ENCODE results near the gene ZFHX2. TPM values are rescaled to one million over a fixed set of nuclear protein-coding genes. Genes with fewer than 3 reads are reported as not detected.

Gene ZFHX2
- total RNA-seq, 8 experiments from 2014 or later: 2.3 to 7.9 (median 4.7) TPM

DNA sequence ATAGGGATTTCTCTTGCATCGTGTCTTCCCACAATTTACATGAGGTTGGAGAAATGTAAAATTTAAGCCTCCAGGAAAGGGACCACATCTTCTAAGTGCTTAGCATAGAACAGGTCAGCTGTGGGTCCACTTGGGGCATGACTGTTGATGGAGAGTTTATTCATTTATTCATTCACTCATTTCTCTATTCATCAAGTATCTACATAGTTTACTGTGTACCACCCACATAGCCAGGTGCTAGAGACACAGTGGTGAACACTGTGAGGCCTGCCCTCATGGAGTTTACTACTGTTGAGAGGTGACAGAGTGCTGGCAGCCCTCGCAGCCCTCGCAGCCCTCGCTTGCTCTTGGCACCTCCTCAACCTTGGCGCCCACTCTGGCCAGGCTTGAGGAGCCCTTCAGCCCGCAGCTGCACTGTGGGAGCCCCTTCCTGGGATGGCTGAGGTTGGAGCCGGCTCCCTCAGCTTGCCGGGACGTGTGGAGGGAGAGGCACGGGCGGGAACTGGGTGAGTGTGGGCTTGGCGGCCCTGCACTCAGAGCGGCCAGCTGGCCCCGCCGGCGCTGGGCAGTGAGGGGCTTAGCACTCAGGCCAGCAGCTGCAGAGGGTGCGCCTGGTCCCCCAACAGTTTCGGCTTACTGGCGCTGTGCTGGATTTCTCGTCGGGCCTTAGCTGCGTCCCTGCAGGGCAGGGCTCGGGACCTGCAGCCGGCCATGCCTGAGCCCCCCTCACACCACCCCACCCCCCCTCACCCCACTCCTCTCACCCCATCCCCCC lies 28.8 kb upstream of the ZFHX2 start:
- WGBS, 10 experiments: 40 to 100% (median 92%) methylated on average over 1 to 2 of the region's 24 CpGs; no CpG with 5 or more reads in 7 of the 10 experiments
- ATAC-seq (replicated peaks in 6 of 8): peak in 3 of 8 experiments; percentile 19 to 38 (median 33)
- H3K4me3 ChIP-seq: no peak overlapping the region
- in situ Hi-C loops (cut with MboI; ENCODE audit: low pct_unique_long_range_greater_than_20kb in 2 of 9, low sequenced_read_pairs in 9 of 9, unreplicated experiment in 9 of 9): no loop called here
- peaks cover 11 to 13% of the 10 kb centered on the region in 2 donors for H3K4me1 ChIP-seq (replicated peaks in 1 of 2)
- H3K27ac ChIP-seq: no peak overlapping the region

DNA sequence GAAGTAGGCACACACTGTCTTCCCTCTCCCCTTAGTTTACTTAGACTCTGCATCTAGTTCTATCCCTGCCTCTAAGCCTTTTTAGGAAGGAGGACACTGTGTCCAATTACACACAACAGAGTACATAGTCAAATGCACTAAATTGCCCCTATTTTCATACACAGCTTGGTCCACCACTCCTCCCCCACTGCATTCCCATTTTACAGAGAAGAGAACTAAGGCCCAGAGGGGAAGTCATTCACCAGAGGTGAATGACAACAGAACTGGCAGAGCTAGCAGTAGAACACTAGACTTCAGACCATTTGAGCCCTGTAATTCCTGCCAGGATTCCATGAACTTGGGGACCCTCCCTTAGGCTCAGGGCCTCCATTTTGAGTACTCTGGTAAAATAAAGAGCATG lies 28.2 kb upstream of the ZFHX2 start:
- Histone ChIP-seq H3K27ac (peak overlapping the region; percentile 82 to 96), H3K4me1 (replicated peaks in 1 of 2) (peaks cover 11 to 13% of the 10 kb centered on the region in 2 donors), H3K4me3 (peak overlapping the region in 2 of 5 donors; percentile 42 to 49)
- ATAC-seq (replicated peaks in 6 of 8): no peak
- in situ Hi-C loops (cut with MboI; ENCODE audit: low pct_unique_long_range_greater_than_20kb in 2 of 9, low sequenced_read_pairs in 9 of 9, unreplicated experiment in 9 of 9): no loop called here

DNA sequence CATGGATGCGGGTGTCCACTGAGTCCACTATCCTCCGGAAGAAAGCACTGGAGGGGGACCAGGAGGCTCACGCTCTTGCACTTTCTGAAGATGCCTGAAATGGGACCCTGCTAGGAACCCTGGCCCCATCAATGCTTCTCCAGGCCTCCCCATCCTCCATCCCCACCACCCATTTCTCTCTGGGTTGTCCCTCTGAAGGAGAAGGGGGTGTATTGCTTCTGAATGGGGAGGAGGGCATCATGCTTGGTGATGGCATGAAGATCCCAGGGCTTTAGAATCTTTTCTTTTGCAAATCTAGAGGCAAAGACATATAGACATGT lies 27.7 kb upstream of the ZFHX2 start:
- in situ Hi-C loops (cut with MboI; ENCODE audit: low pct_unique_long_range_greater_than_20kb in 2 of 9, low sequenced_read_pairs in 9 of 9, unreplicated experiment in 9 of 9): no loop called here
- Histone ChIP-seq H3K27ac (peak overlapping the region; percentile 82 to 96), H3K4me1 (replicated peaks in 1 of 2) (peaks cover 11 to 13% of the 10 kb centered on the region in 2 donors), H3K4me3 (peak overlapping the region; percentile 42 to 78 (median 49))
- ATAC-seq (replicated peaks in 6 of 8): no peak
- 40 to 80% methylated on average over 1 of the region's 3 CpGs; no CpG with 5 or more reads in 8 of the 10 experiments for WGBS, 10 experiments

DNA sequence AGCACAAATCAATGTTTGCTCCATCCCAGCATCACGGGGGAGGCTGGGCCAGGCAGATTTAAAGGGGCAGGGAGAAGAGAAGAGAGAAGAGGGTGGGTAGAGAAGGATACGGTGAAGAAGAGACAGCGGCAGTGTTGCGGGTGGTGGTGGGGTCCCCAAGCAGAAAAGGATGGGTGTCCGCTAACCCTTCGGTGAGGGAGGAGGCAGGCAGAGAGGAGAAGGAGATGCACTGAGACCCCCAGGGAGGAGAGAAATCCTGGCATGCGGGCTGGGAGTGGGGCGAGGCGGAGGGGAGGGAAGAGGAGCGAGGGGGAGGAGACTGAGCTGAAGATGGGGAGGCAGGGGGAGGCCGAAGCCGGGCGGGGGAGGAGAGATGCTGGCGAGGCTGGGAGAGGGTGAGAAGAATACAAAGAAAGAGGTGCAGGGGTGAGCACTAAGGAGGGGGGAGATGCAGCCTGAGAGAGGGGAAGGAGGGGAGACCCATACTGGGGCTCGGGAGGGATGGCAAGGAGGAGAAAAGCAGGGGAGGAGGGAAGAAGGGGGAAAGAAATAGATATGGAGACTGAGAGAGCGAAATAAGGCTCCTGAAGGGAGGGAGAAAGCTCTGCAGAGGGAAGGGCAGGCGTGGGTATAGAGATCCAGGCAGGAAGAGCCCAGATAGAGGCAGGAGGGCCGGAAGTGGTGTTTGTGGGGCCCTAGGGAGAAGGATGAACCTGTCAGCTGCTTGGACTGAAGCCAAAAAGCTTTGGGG lies 27.2 kb upstream of the ZFHX2 start, which contains the start of gene JPH4:
Gene JPH4, minus strand, starts transcription at position 231 of the 751 bp plus-strand sequence. CDS start 1,337 bp downstream, outside the sequence.
- ATAC-seq (replicated peaks in 6 of 8): peak in 6 of 8 experiments; percentile 32 to 80 (median 77)
- in situ Hi-C loops (cut with MboI; ENCODE audit: low pct_unique_long_range_greater_than_20kb in 2 of 9, low sequenced_read_pairs in 9 of 9, unreplicated experiment in 9 of 9): no loop called here
- 0 to 9% (median 3%) methylated on average over 1 to 6 of the region's 18 CpGs; no CpG with 5 or more reads in 6 of the 10 experiments for WGBS, 10 experiments
- Histone ChIP-seq H3K27ac (peak within 1 kb of the TSS; percentile 82 to 96), H3K4me1 (replicated peaks in 1 of 2) (peaks cover 12 to 13% of the 10 kb centered on the region in 2 donors), H3K4me3 (peak within 1 kb of the TSS; percentile 42 to 78 (median 49))

DNA sequence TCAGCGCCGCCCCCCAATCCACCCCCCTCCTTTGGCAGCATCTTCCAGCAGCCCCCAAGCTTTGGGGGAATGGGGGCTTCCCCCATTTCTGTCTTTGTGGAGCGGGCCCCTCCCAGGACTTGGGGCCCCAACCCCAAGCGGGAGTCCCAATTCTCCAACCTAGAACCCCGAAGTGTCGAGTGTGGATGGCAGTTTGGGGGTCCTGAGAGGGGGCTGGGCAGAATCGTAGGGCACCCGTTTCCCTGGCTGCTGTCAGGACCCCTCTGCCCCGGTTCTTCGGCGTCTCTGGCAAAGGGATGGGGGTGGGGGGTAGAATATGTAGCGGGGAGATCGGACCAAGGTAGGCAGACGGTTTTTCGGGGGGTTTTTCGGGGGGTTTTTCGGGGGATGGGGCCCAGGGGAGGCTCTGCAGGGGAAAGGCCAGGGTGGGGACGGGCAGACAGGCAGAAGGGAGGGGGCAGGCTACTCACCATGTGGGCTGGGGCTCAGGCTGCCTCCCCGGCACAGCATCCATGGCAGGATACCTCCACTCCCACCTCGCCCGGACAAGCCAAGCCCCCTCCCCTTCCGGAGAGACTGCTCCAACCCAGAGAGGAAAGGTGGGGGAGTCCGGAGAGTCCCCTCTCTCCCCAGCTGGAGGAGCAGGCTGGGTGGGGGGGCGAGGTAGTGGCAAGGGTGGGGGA lies 26.3 kb upstream of the ZFHX2 start:
- WGBS, 10 experiments: no CpG with 5 or more reads among the region's 24 CpGs
- in situ Hi-C loops (cut with MboI; ENCODE audit: low pct_unique_long_range_greater_than_20kb in 2 of 9, low sequenced_read_pairs in 9 of 9, unreplicated experiment in 9 of 9): no loop called here
- ATAC-seq (replicated peaks in 6 of 8): peak in 6 of 8 experiments; percentile 6 to 69 (median 64)
- peak overlapping the region; percentile 82 to 96 for H3K27ac ChIP-seq
- peak overlapping the region; percentile 42 to 78 (median 49) for H3K4me3 ChIP-seq
- H3K4me1 ChIP-seq (replicated peaks in 1 of 2): peaks cover 13 to 21% of the 10 kb centered on the region in 2 donors

DNA sequence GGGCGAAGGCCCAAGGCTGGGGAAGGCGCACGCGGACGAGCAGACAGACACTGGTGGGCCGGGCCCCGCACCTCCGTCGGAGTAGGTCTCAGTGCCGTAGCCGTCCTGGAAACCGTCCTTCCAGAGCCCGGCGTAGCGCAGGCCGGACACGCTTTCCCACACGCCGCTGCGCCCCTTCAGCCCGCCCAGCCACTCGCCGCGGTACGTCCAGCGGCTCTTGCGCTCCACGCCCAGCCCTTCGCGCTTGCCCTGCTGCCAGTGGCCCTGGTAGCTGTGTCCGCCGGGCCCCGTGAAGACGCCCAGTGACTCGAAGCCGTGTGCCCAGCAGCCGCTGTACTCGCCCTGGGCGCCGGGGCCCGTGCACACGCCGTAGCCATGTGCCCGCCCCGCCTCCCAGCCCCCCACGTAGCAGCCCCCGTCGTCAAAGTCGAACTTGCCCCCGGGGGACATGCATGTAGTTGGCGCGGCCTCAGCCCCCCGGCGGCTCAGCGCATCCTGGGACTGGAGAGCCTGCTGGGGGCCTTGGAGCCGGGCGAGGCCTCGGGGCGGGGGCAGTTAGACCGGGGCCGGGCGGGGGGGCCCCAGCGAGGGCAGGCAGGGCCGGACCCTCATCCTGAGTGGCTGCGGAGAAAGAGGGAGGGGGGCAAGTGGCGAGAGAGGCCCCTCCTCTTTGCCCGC lies 25.6 kb upstream of the ZFHX2 start:
- Histone ChIP-seq H3K4me3 (peak overlapping the region; percentile 42 to 78 (median 49)), H3K27ac (peak overlapping the region in 1 of 2 donors; percentile 96), H3K4me1 (replicated peaks in 1 of 2) (peaks cover 13 to 26% of the 10 kb centered on the region in 2 donors)
- peak; percentile 8 to 36 (median 28) for ATAC-seq (replicated peaks in 6 of 8)
- WGBS, 10 experiments: 0% methylated on average over 1 of the region's 67 CpGs; no CpG with 5 or more reads in 9 of the 10 experiments
- in situ Hi-C loops (cut with MboI; ENCODE audit: low pct_unique_long_range_greater_than_20kb in 2 of 9, low sequenced_read_pairs in 9 of 9, unreplicated experiment in 9 of 9): no loop called here

DNA sequence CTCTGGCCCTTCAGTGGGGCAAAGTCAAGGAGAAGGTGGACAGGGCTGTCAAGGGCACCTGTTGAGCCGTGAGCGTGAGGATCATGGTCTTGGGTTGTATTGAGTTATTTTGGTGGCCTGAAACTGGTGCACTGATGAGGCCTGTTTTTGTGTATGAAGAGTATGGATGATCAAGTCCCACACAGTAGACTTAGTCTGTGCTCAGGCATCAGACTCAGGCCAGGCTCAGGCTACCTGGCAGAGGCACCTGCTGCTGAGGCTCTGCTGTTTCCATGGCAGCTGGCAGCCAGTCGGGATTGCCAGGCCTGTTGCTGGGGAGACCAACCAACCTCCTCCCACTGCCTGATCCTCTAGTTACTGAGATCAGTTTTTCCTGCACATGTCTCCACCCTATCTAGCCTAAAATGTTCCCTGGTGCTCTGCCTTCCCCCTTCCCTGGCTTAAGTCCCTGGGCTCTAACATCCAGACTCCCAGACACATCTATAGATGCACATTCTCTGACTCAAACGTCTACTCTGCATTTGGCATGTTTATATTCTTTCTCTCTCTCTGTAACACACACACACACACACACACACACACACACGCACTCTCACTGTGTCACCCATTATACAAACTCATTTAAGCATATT lies 21.9 kb upstream of the ZFHX2 start:
- 0 to 80% (median 28%) methylated on average over 1 to 3 of the region's 5 CpGs; no CpG with 5 or more reads in 2 of the 10 experiments for WGBS, 10 experiments
- H3K4me3 ChIP-seq: no peak overlapping the region
- peaks cover 27 to 40% of the 10 kb centered on the region in 2 donors for H3K4me1 ChIP-seq (replicated peaks in 1 of 2)
- peak in 3 of 8 experiments; percentile 25 to 53 (median 32) for ATAC-seq (replicated peaks in 6 of 8)
- no peak overlapping the region for H3K27ac ChIP-seq
- in situ Hi-C loops (cut with MboI; ENCODE audit: low pct_unique_long_range_greater_than_20kb in 2 of 9, low sequenced_read_pairs in 9 of 9, unreplicated experiment in 9 of 9): loop anchor here in 6 of 9 experiments (25.0 kb wide), 2 partner anchors 236 to 261 kb away; partner anchors contain the start of genes BCL2L2 (in 4 of the 6), PABPN1 (in 4 of the 6) and PPP1R3E (in 4 of the 6)

DNA sequence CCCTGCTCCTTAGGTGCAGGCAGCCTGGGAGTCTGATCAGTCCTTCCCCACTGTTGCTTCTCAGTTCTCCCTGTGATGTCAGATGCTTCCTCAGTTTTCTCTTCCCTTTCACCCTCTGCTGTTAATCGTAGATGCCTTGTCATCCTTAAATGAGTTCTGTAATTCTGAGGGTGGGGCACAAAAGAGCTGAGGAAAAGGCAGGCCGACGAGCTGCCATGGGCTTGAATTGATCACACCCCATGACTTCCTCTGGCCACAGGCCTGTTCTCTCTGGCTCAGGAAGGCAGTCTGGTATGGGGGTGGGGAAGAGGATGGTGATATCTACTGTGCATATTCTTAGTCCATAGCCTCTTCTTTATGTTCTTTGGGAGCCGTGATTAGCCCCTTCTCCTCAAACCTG lies 21.3 kb upstream of the ZFHX2 start:
- Histone ChIP-seq H3K27ac (no peak overlapping the region), H3K4me1 (replicated peaks in 1 of 2) (peaks cover 33 to 46% of the 10 kb centered on the region in 2 donors), H3K4me3 (no peak overlapping the region)
- WGBS, 10 experiments: 0 to 54% (median 10%) methylated on average over 1 to 4 of the region's 4 CpGs; no CpG with 5 or more reads in 4 of the 10 experiments
- in situ Hi-C loops (cut with MboI; ENCODE audit: low pct_unique_long_range_greater_than_20kb in 2 of 9, low sequenced_read_pairs in 9 of 9, unreplicated experiment in 9 of 9): loop anchor here in 6 of 9 experiments (25.0 kb wide), 2 partner anchors 236 to 261 kb away; partner anchors contain the start of genes BCL2L2 (in 4 of the 6), PABPN1 (in 4 of the 6) and PPP1R3E (in 4 of the 6)
- peak in 7 of 8 experiments; percentile 11 to 46 (median 42) for ATAC-seq (replicated peaks in 6 of 8)

DNA sequence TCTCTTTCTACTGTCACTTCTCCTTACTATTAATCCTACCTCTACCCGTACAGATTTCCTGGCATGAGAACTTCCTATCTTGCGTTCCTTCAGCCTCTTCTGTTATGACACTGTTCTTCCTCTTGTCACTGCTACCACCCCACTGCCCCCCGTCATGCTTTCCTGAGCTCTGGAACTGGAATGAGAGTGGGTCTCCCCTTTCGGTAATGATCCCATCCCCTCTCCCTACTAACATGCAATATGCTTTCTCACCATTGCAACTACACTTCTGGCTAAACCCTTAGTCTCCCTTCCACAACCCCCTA lies 20.9 kb upstream of the ZFHX2 start:
- no peak for ATAC-seq (replicated peaks in 6 of 8)
- 39 to 82% (median 63%) methylated on average over 1 to 3 of the region's 4 CpGs; no CpG with 5 or more reads in 4 of the 10 experiments for WGBS, 10 experiments
- H3K27ac ChIP-seq: no peak overlapping the region
- in situ Hi-C loops (cut with MboI; ENCODE audit: low pct_unique_long_range_greater_than_20kb in 2 of 9, low sequenced_read_pairs in 9 of 9, unreplicated experiment in 9 of 9): loop anchor here in 6 of 9 experiments (25.0 kb wide), 2 partner anchors 235 to 260 kb away; partner anchors contain the start of genes BCL2L2 (in 4 of the 6), PABPN1 (in 4 of the 6) and PPP1R3E (in 4 of the 6)
- H3K4me3 ChIP-seq: no peak overlapping the region
- peaks cover 36 to 47% of the 10 kb centered on the region in 2 donors for H3K4me1 ChIP-seq (replicated peaks in 1 of 2)

DNA sequence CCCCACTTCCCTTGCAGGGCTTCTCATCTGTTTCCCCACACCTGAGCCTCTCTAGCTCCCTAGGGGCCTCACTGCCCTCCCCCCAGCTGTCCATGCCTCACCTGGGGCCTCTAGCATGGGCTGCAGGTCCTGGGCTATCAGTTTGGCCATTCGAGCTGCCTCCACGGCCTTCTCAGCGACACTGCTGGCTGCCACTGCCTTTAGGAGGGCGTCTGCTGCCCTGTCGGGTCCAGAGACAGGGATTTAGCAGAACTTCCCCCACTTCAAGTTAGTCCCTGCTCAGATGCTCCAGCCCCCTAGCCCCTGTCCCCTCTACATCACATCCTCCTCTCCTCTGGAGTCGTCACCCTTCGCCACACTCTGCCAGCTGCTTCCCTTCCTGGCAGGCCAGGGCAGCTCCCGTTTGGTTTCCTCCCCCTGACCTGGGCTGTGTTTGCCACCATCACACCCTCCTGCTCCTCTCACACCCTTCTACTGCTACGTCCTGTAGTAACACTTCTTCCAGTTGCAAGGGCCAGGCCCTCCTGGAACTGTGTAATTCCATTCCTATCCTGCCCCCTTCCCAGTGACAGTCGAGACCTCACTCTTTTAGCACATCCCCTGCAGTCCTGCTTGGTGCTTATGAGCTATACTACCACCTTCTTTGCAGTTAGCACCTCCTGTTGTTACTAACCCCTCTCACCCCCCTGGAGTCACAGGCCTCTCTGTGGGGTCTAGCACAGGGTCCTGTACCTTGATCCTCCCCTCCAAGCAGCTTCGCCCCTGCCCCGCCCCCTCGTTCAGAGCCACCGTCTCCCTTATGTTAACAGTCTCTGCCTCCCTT lies 20.3 kb upstream of the ZFHX2 start:
- Histone ChIP-seq H3K4me3 (no peak overlapping the region), H3K4me1 (replicated peaks in 1 of 2) (peaks cover 36 to 47% of the 10 kb centered on the region in 2 donors), H3K27ac (no peak overlapping the region)
- in situ Hi-C loops (cut with MboI; ENCODE audit: low pct_unique_long_range_greater_than_20kb in 2 of 9, low sequenced_read_pairs in 9 of 9, unreplicated experiment in 9 of 9): loop anchor here in 6 of 9 experiments (25.0 kb wide), 2 partner anchors 235 to 260 kb away; partner anchors contain the start of genes BCL2L2 (in 4 of the 6), PABPN1 (in 4 of the 6) and PPP1R3E (in 4 of the 6)
- 10 to 80% (median 60%) methylated on average over 1 to 4 of the region's 14 CpGs; no CpG with 5 or more reads in 6 of the 10 experiments for WGBS, 10 experiments
- ATAC-seq (replicated peaks in 6 of 8): no peak
